Right lobe of liver (tissue), 6 donors: ENCODE data around the gene ACVR1. TPM values are rescaled to one million over a fixed set of nuclear protein-coding genes. Genes with fewer than 3 reads are reported as not detected.
"Not testable (repeated sequence)": the region's sequence is repeated elsewhere in the genome, so short reads cannot be mapped to it uniquely, and the experiment has no call there.

Source experiments
- ATAC-seq, 4 donors: fragments of 200-7000 bp; cut with Tn5 transposase; one replicate each; pipeline ENCODE4 v1.9.1; 2020; ENCODE audit warnings: mild to moderate bottlenecking in 4 of 4, moderate library complexity in 4 of 4
- DNase-seq, 3 donors: peaks; one replicate each; pipeline ENCODE4 v3.0.0-alpha.2; 2020
- H3K27ac ChIP-seq, 3 donors: fragments of 200-600 bp; one replicate each; pipeline ENCODE4 v1.8.0; 2022
- H3K27me3 ChIP-seq, 2 donors: fragments of 200-600 bp; one replicate each; pipeline ENCODE4 v1.8.0; 2022
- H3K36me3 ChIP-seq, 4 donors: fragments of 200-600 bp; sonication (generic) in 1 of 4; one replicate each; pipeline versions ENCODE4 v1.5.1 to v1.8.0; 2017 to 2022; ENCODE audit warnings: control low read depth in 1 of 4
- H3K4me1 ChIP-seq, 4 donors: fragments of 200-600 bp; sonication (generic) in 1 of 4; one replicate each; pipeline versions ENCODE4 v1.5.1 to v1.8.0; 2017 to 2022; ENCODE audit warnings: control low read depth in 1 of 4
- H3K4me3 ChIP-seq, 3 donors: fragments of 200-600 bp; one replicate each; pipeline ENCODE4 v1.8.0; 2022
- H3K9me3 ChIP-seq, 4 donors: fragments of 200-600 bp; sonication (generic) in 1 of 4; one replicate each; pipeline versions ENCODE4 v1.5.1 to v1.8.0; 2017 to 2022; ENCODE audit warnings: control low read depth in 1 of 4
- POLR2A ChIP-seq: fragments of 450-650 bp; IDR thresholded peaks from one replicate; pipeline ENCODE4 v1.6.1; 2017; ENCODE audit warnings: antibody characterized with exemption, mild to moderate bottlenecking
- WGBS: methylation state at CpG from one replicate; pipeline ENCODE4 v1.1.6; 2018; ENCODE audit warnings: low coverage, low lambda C conversion rate; ENCODE audit not compliant: insufficient coverage; ENCODE audit errors: missing lambda C conversion rate; 5-methylcytosine and 5-hydroxymethylcytosine counted together
- intact Hi-C, 2 donors: fragments of 100-400 bp; cut with DNase I; formaldehyde crosslinking; loops; one replicate each; pipeline versions ENCODE4 v1.11.2 to v1.14.1; 2022
- total RNA-seq, 6 experiments: library from RNA; depleted of rRNA in 2 of 6; stranded (reverse); fragments of >200 nt in 2 of 6; fragmentation: NEBNext Ultra II Directional in 3 of 6; extraction: Animal tissue kit (Norgen Biotek cat#: 25700) in 3 of 6; gene quantifications; one replicate each; pipeline versions ENCODE4 v1.1.0 to v1.2.4, GENCODE V29; 2016 to 2023
- TF ChIP-seq, protein P1 (sequence below), 4 donors: fragments of 200-600 bp in 3 of 4; fragments of 450-650 bp in 1 of 4; IDR thresholded peaks; one replicate each; pipeline versions ENCODE4 v1.5.1 to v1.8.0; 2016 to 2022; ENCODE audit warnings: antibody characterized with exemption in 4 of 4, mild to moderate bottlenecking in 2 of 4
- donor health status: DM: no; HTN: yes; CAD: no.
- donor health status: DM: no; HTN: no; CAD: no.
- donor health status: DM: no; HTN: no; CAD: no.
- donor health status: DM: no; HTN: yes; CAD: no.
- donor health status: DM: no; HTN: yes; CAD: no.

The ACVR1 gene
- total RNA-seq, 6 experiments from 2014 or later: 10.9 to 25.1 (median 14.6) TPM

DNA sequence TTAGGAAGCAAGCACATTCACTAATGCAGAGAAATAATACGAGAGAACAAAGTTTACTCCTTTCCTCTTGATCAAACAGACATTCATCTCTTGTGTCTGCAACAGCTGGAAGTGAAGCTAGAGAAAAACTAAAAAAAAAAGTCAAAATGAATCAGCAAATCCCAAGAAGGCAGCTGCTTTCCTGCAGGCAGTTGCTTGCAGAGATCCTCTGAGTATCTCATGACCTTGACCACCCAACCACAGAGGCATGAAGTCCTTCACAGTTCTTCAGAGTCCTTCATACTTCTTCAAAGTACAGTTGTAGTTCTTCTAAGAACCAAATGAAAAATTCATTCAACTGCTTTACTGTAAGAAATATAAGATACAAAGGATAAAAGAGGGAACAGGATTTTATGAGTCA, 150.3 kb downstream of the ACVR1 start:
- 65% methylated on average over 1 of the region's 1 CpG for WGBS

DNA sequence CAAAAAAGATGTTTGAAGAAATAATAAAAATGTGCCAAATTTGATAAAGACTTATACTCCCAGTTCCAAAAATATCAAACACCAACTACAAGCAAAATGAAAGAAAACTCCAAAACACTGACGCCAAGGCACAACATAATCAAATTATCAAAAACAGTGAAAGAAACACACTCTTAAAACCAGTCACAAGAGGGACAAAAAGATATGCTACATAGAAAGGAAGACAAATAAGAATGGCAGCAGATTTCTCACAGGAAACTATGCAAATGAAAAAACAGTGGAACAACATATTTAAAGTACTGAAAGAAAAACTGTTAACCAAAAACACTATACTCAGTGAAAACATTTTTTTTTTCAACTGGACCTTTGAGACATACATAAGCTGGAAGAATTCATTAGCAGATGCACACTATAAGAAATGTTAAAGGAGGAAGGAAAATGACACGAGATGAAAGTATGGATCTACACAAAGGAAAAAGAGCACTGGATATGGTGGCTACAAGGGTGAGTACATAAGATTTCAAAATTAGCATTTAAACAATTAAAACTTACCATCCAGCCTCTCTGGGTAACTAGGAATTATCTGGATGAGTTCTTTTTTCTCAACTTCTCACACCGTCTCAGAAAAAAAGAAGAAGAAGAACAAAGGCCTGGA, 153.4 kb downstream of the ACVR1 start:
- ATAC-seq: no peak
- DNase-seq: no peak
- H3K9me3 ChIP-seq: peaks cover 0 to 11% (median 1%) of the 10 kb centered on the region in 4 donors

More for the DNA sequence above, 150.3 kb downstream of the ACVR1 start:
- ATAC-seq (no peak), DNase-seq (no peak)
- Histone ChIP-seq H3K27ac (no peak overlapping the region), H3K36me3 (peaks cover 0 to 4% (median 0%) of the 10 kb centered on the region in 4 donors), H3K27me3 (no peaks in the 10 kb centered on the region), H3K9me3 (peaks cover 0 to 11% (median 1%) of the 10 kb centered on the region in 4 donors), H3K4me1 (no peaks in the 10 kb centered on the region), H3K4me3 (no peak overlapping the region)
- intact Hi-C loops: no loop called here
- TF ChIP-seq POLR2A: no peak

DNA sequence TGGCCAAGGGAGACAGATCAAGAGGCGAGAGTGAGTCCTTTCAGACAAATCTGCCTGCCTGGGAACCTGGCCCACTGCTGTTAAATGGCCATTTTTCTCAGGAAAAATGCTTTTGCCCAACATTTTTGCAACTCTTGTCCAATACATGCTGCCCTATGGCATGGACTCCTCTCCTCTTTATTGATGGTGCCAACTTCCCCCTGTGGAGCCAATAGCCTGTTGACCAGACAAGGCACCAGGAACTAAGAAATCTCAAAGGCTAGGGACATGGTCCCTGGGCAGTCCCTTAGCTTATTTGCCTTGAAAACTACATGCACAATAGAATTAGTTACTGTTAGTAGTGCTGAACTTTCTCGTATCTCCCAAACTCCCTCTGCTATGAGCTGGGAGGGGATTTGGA, 155.6 kb downstream of the ACVR1 start:
- no peak for ATAC-seq
- H3K9me3 ChIP-seq: peaks cover 0 to 11% (median 1%) of the 10 kb centered on the region in 4 donors
- 100% methylated on average over 2 of the region's 2 CpGs for WGBS
- no peaks in the 10 kb centered on the region for H3K4me1 ChIP-seq
- no peak for DNase-seq
- H3K27ac ChIP-seq: no peak overlapping the region
- TF ChIP-seq POLR2A: no peak
- TF ChIP-seq, protein P1, sequence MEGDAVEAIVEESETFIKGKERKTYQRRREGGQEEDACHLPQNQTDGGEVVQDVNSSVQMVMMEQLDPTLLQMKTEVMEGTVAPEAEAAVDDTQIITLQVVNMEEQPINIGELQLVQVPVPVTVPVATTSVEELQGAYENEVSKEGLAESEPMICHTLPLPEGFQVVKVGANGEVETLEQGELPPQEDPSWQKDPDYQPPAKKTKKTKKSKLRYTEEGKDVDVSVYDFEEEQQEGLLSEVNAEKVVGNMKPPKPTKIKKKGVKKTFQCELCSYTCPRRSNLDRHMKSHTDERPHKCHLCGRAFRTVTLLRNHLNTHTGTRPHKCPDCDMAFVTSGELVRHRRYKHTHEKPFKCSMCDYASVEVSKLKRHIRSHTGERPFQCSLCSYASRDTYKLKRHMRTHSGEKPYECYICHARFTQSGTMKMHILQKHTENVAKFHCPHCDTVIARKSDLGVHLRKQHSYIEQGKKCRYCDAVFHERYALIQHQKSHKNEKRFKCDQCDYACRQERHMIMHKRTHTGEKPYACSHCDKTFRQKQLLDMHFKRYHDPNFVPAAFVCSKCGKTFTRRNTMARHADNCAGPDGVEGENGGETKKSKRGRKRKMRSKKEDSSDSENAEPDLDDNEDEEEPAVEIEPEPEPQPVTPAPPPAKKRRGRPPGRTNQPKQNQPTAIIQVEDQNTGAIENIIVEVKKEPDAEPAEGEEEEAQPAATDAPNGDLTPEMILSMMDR (IDR thresholded peaks at IDR 0.05): no peak
- intact Hi-C loops: no loop called here
- peaks cover 0 to under 1% (median 0%) of the 10 kb centered on the region in 4 donors for H3K36me3 ChIP-seq
- no peaks in the 10 kb centered on the region for H3K27me3 ChIP-seq
- no peak overlapping the region for H3K4me3 ChIP-seq

More for the DNA sequence above, 153.4 kb downstream of the ACVR1 start:
- intact Hi-C loops: no loop called here
- Histone ChIP-seq H3K4me3 (no peak overlapping the region), H3K4me1 (no peaks in the 10 kb centered on the region), H3K36me3 (peaks cover 0 to 4% (median 0%) of the 10 kb centered on the region in 4 donors), H3K27ac (no peak overlapping the region), H3K27me3 (no peaks in the 10 kb centered on the region)
- TF ChIP-seq, protein P1 (IDR thresholded peaks at IDR 0.05): no peak
- no peak for TF ChIP-seq POLR2A
- 82% methylated on average over 3 of the region's 3 CpGs for WGBS

DNA sequence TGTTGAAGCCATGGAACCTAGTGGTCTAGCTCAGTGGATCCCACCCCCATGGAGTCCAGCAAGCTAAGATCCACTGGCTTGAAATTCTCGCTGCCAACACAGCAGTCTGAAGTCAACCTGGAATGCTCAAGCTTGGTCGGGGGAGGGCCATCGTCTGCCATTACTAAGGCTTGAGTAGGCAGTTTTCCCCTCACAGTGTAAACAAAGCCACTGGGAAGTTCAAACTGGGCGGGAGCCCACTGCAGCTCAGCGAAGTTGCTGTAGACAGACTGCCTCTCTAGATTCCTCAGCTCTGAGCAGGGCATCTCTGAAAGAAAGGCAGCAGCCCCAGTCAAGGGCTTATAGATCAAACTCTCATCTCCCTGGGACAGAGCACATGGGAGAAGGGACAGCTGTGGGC, 171.5 kb downstream of the ACVR1 start:
- intact Hi-C loops: not testable (repeated sequence)

DNA sequence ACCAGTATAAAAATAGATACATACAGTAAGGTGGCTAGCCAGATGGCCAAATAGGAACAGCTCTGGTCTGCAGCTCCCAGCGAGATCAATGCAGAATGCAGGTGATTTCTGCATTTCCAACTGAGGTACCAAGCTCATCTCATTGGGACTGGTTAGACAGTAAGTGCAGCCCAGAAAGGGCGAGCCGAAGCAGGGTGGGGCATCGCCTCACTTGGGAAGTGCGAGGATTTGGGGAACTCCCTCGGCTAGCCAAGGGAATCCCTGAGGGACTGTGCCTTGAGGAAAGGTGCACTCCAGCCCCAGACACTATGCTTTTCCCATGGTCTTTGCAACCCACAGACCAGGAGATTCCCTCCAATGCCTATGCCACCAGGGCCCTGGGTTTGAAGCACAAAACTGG, 172.0 kb downstream of the ACVR1 start:
- WGBS: 100% methylated on average over 1 of the region's 6 CpGs
- H3K27me3 ChIP-seq, DNase-seq, H3K27ac ChIP-seq, H3K4me3 ChIP-seq, ATAC-seq, intact Hi-C loops, H3K36me3 ChIP-seq, H3K4me1 ChIP-seq, H3K9me3 ChIP-seq: not testable (repeated sequence)

More for the DNA sequence above, 171.5 kb downstream of the ACVR1 start:
- DNase-seq, H3K27ac ChIP-seq, H3K4me3 ChIP-seq, H3K9me3 ChIP-seq, H3K4me1 ChIP-seq, H3K27me3 ChIP-seq, ATAC-seq, H3K36me3 ChIP-seq: not testable (repeated sequence)
- no CpG with 5 or more reads among the region's 5 CpGs for WGBS

DNA sequence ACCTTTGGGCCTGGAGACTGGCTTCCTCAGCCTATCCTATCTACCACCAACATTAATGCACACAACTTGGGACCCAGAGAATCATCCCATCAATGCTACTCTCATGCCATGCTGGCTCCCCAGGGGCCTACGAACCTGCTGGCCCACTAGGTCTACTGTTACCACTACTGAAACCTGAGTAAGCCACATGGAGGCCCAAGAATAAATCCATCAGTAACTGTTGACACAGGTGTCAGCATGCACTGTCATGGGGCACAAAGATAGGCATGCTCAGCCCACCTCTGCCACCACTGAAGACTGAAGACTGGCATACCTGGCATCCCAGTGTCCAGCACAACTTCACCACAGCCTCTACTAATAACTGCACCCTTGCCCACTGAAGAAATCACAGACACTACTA, 176.3 kb downstream of the ACVR1 start:
- no peaks in the 10 kb centered on the region for H3K9me3 ChIP-seq
- H3K27ac ChIP-seq: no peak overlapping the region
- ATAC-seq (no peak), DNase-seq (no peak)
- H3K4me3 ChIP-seq: no peak overlapping the region
- no peaks in the 10 kb centered on the region for H3K27me3 ChIP-seq
- H3K4me1 ChIP-seq: no peaks in the 10 kb centered on the region
- intact Hi-C loops: no loop called here
- no CpG with 5 or more reads among the region's 1 CpG for whole genome bisulfite sequencing
- no peaks in the 10 kb centered on the region for H3K36me3 ChIP-seq
- no peak for TF ChIP-seq POLR2A
- TF ChIP-seq, protein P1 (IDR thresholded peaks at IDR 0.05): no peak
